Osteocyte (in vitro differentiated cells): ENCODE data around the gene CRACR2B. TPM values are rescaled to one million over a fixed set of nuclear protein-coding genes. Genes with fewer than 3 reads are reported as not detected.
A peak's percentile ranks its signal among the peaks of the same experiment; 100 is the strongest.

Experiments
- DNase-seq: peaks from one replicate; pipeline ENCODE4 v3.0.0; 2021; ENCODE audit warnings: mixed read lengths; ENCODE audit not compliant: unreplicated experiment; ENCODE audit errors: extremely low spot score
- H3K27ac Mint-ChIP-seq: one replicate; pipeline ENCODE4 v1.8.0; 2021; ENCODE audit warnings: mild to moderate bottlenecking, mixed read lengths; ENCODE audit not compliant: unreplicated experiment
- H3K27me3 Mint-ChIP-seq: one replicate; pipeline ENCODE4 v1.8.0; 2021; ENCODE audit warnings: mixed read lengths; ENCODE audit not compliant: unreplicated experiment
- H3K36me3 Mint-ChIP-seq: one replicate; pipeline ENCODE4 v1.8.0; 2021; ENCODE audit warnings: mixed read lengths; ENCODE audit not compliant: unreplicated experiment
- H3K4me1 Mint-ChIP-seq: one replicate; pipeline ENCODE4 v1.8.0; 2021; ENCODE audit warnings: mixed read lengths; ENCODE audit not compliant: unreplicated experiment
- H3K4me3 Mint-ChIP-seq: one replicate; pipeline ENCODE4 v1.8.0; 2021; ENCODE audit warnings: mild to moderate bottlenecking, moderate library complexity, mixed read lengths; ENCODE audit not compliant: unreplicated experiment
- H3K9me3 Mint-ChIP-seq: one replicate; pipeline ENCODE4 v1.8.0; 2021; ENCODE audit warnings: mixed read lengths; ENCODE audit not compliant: unreplicated experiment
- CTCF ChIP-seq: fragments of 200-600 bp; sonication (generic); IDR thresholded peaks from 2 replicates; pipeline ENCODE4 v1.5.0; 2021; ENCODE audit warnings: antibody characterized with exemption, mild to moderate bottlenecking, moderate library complexity
- total RNA-seq: library from RNA; stranded (reverse); gene quantifications from 2 replicates; pipeline ENCODE4 v1.2.1, GENCODE V29; 2021

Gene CRACR2B
- total RNA-seq, 1 donor from 2014 or later = 4.2 TPM

GRCh38 chr11:792535-792821 lies 35.2 kb upstream of the CRACR2B start:
- no peak for DNase-seq
- no peaks in the 10 kb centered on the region for H3K36me3 Mint-ChIP-seq
- H3K4me3 Mint-ChIP-seq = no peak overlapping the region
- TF ChIP-seq CTCF = no peak
- H3K4me1 Mint-ChIP-seq = peaks cover 22% of the 10 kb centered on the region
- no peak overlapping the region for H3K27ac Mint-ChIP-seq
- no peaks in the 10 kb centered on the region for H3K27me3 Mint-ChIP-seq
- H3K9me3 Mint-ChIP-seq = no peaks in the 10 kb centered on the region

- no peaks in the 10 kb centered on the region for H3K9me3 Mint-ChIP-seq
- H3K4me1 Mint-ChIP-seq = peaks cover 22% of the 10 kb centered on the region
- no peaks in the 10 kb centered on the region for H3K27me3 Mint-ChIP-seq
- no peak overlapping the region for H3K27ac Mint-ChIP-seq
- no peaks in the 10 kb centered on the region for H3K36me3 Mint-ChIP-seq
- no peak for TF ChIP-seq CTCF
- no peak overlapping the region for H3K4me3 Mint-ChIP-seq
- no peak for DNase-seq
These were observed 34.8 kb upstream of the CRACR2B start for GRCh38 chr11:792873-793272.

DNA sequence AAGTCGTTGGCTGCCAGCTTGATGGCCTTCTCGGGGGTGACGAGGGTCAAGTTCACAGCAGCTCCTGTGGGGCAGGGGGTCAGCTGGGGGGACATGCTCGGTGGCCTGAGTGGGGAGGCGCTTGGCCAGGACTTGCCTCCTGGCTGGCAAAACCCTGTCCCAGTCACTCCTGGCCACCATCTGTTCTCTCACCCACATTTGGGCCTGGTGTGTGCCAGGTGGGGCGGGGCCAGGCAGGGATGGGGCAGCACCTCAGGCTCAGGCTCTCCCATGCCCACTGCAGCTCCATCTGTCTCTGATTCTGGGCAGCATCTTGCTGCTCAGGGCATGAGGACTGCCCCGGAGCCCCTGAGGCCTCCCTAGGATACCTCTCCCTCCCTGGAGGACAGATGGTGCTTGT lies 34.2 kb upstream of the CRACR2B start:
- Mint-ChIP-seq H3K9me3 (no peaks in the 10 kb centered on the region), H3K36me3 (no peaks in the 10 kb centered on the region), H3K4me1 (peaks cover 22% of the 10 kb centered on the region), H3K27ac (no peak overlapping the region), H3K27me3 (no peaks in the 10 kb centered on the region), H3K4me3 (no peak overlapping the region)
- no peak for TF ChIP-seq CTCF
- no peak for DNase-seq

DNA sequence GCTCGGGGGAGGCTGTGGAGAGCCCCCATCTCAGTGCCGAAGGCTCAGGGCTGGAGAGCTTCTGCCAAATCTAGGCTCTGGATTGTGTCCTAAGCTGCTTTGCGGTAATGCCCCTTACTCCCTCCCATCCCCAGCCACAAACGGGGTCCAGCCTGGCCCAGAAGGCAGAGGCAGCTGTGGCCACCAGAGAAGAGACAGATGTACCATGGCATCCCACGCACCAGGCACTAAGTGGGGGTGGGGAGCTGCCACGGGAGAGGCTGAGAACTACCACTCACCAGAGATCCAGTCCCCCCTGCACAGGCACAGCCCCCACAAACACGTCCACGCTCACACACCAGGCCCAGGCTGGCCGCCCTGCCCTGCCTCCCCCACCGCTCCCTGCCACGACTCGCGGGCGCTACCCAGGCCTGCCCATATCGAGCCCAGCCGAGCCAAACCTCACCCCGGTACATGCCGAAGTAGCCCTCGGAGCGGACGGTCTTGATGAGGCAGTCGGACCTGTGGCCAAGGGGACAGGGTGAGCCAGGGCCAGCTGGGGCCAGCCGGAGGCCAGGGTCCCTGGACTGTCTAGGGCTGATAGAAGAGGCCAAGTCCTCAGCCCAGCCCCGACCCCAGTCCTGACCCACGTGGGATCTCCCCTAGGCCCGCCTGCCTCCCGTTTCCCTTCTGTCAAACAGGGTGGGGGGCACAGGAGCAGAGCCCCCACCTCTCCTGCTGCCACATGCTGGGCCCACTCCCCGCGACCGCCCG lies 33.5 kb upstream of the CRACR2B start:
- H3K27me3 Mint-ChIP-seq = no peaks in the 10 kb centered on the region
- DNase-seq = no peak
- H3K4me3 Mint-ChIP-seq = no peak overlapping the region
- H3K27ac Mint-ChIP-seq = no peak overlapping the region
- TF ChIP-seq CTCF = no peak
- no peaks in the 10 kb centered on the region for H3K36me3 Mint-ChIP-seq
- no peaks in the 10 kb centered on the region for H3K9me3 Mint-ChIP-seq
- H3K4me1 Mint-ChIP-seq = peaks cover 22% of the 10 kb centered on the region

- no peak for DNase-seq
- Mint-ChIP-seq H3K27me3 (no peaks in the 10 kb centered on the region), H3K4me1 (peaks cover 22% of the 10 kb centered on the region), H3K4me3 (peak overlapping the region; percentile 18), H3K27ac (no peak overlapping the region), H3K36me3 (no peaks in the 10 kb centered on the region), H3K9me3 (no peaks in the 10 kb centered on the region)
- no peak for TF ChIP-seq CTCF
These were observed 32.7 kb upstream of the CRACR2B start for GRCh38 chr11:794766-795633.
